Measurements from ENCODE around the gene LBR. TPM values are rescaled to one million over a fixed set of nuclear protein-coding genes. Genes with fewer than 3 reads are reported as not detected.

LBR gene
- total RNA-seq, 4 donors from 2014 or later = 36.3 to 75.1 (median 45.1) TPM

DNA sequence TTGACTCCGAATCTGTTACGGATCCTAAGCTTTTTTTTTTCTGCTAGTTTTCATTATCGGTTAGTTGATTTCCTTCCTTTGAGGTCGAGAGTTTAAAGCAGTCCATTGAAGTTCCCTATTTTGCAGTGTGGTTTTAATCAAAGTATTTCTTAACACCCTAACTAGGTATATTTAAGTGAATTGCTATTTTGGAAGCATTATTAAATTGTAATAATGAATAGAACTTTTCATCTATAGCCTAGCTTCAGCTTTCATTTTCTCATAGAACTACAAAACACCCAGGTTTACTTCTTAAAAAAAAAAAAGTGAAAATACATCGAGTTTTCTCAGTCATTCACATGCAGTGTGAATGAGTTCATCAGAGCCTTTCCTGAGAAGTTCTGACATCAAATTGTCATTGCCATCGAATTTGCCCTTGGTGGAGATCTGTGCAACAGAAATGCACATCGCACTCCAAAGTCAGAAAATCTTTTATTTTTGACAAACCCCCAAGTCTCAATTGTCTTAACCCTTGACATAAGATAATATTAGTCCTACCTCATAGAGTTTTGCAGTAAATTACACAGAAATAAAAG, 1.1 kb upstream of the LBR start:
- no peaks in the 10 kb centered on the region for H3K9me3 ChIP-seq
- DNase-seq = no peak
- no peaks in the 10 kb centered on the region for H3K36me3 ChIP-seq
- H3K4me1 ChIP-seq = peaks cover 0 to 23% (median 12%) of the 10 kb centered on the region in 4 donors
- TF ChIP-seq, protein P1, sequence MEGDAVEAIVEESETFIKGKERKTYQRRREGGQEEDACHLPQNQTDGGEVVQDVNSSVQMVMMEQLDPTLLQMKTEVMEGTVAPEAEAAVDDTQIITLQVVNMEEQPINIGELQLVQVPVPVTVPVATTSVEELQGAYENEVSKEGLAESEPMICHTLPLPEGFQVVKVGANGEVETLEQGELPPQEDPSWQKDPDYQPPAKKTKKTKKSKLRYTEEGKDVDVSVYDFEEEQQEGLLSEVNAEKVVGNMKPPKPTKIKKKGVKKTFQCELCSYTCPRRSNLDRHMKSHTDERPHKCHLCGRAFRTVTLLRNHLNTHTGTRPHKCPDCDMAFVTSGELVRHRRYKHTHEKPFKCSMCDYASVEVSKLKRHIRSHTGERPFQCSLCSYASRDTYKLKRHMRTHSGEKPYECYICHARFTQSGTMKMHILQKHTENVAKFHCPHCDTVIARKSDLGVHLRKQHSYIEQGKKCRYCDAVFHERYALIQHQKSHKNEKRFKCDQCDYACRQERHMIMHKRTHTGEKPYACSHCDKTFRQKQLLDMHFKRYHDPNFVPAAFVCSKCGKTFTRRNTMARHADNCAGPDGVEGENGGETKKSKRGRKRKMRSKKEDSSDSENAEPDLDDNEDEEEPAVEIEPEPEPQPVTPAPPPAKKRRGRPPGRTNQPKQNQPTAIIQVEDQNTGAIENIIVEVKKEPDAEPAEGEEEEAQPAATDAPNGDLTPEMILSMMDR (IDR thresholded peaks at IDR 0.05) = no peak
- TF ChIP-seq POLR2A (IDR thresholded peaks at IDR 0.05) = no peak
- peak overlapping the region; percentile 89 to 98 (median 98) for H3K27ac ChIP-seq
- no peaks in the 10 kb centered on the region for H3K27me3 ChIP-seq
- peak overlapping the region; percentile 81 to 99 (median 96) for H3K4me3 ChIP-seq

DNA sequence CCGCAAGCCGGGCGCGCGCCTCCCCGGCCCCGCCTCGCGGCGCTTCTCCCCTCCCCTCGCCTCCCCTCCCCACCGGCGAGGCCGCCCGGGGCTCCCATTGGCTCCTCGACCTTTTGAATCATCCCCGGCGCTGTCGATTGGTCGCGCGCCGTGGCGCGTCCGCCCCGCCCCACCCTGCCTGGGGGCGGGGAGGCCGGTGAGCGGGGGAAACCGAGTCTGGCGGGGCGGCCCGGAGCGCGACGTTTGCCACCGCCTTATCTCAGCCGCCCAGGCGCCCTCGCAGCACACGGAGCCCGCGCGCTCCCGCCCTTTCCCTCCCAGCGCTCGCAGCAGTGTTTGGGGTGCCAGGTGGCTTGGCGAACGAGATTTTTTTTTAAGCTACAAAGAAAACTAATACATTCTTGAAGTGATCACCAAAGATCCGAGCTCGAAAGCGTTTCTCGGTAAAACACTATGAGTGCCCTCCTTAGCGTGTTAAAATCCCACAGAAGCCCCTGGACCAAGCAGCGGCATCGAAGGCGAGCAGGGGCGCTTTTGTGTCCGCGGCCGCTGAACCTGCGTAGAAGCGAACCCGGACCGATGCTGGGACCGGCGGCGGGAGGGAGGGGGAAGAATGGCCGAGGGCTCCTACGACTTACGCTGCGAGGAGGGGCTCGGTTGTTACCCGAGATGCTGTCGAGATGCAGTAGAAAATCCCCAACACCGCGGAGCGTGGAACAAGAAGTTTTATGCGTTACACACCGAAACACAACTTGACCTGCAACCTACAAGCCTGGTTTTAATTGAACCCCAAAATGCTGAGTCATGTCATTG, 436 bp upstream of the LBR start:
- H3K4me3 ChIP-seq = peak overlapping the region; percentile 81 to 99 (median 96)
- peak; percentile 91 to 97 (median 96) for DNase-seq
- H3K27me3 ChIP-seq = no peaks in the 10 kb centered on the region
- no peaks in the 10 kb centered on the region for H3K9me3 ChIP-seq
- H3K4me1 ChIP-seq = peaks cover 0 to 30% (median 12%) of the 10 kb centered on the region in 4 donors
- peak overlapping the region; percentile 89 to 98 (median 98) for H3K27ac ChIP-seq
- TF ChIP-seq, protein P1 (IDR thresholded peaks at IDR 0.05) = no peak
- peak; percentile 73 to 88 for TF ChIP-seq POLR2A (IDR thresholded peaks at IDR 0.05)
- H3K36me3 ChIP-seq = no peaks in the 10 kb centered on the region

DNA sequence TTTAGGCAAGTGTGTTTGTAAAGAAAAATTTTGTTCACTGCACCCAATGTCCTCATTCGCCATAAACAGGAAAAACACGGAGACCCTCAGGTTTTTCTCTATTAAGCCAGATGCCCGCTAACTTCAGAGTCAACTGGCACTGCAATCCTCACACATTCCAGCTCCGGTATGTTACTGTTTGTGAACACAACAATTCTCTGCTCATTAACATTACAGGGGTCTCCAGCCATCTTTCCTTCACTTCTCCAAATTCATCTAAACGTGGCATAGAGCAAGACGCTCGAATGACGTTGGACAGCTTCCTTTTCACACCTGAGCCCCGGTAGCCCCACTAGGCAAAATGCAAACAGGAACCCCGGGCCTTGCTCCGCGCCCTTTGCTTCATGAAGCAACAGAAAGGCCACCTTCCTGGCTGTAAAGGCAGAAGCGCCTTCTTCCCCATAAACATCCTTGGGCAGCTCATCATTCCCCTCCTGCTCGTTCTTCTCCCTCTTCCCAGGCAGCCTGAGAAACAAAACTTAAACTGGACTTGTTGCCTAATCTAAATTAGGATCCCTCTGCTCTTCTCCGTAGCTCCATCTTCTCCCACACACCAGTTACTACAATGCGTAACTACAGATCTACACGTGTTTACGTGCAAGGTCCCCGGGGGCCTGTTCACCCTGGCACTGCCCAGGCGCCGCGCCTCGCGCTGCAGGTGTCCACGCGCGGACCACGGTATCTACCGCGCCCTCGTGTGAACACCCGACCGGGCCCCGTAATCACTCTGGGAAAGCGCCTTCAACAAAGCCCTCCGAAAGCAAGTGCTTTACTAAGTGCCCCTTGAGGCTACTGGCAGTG, 1.2 kb downstream of the LBR start:
- peaks cover 0 to 45% (median 12%) of the 10 kb centered on the region in 4 donors for H3K4me1 ChIP-seq
- TF ChIP-seq POLR2A (IDR thresholded peaks at IDR 0.05) = peak in 1 of 2 donors; percentile 6
- TF ChIP-seq, protein P1 (IDR thresholded peaks at IDR 0.05) = no peak

DNA sequence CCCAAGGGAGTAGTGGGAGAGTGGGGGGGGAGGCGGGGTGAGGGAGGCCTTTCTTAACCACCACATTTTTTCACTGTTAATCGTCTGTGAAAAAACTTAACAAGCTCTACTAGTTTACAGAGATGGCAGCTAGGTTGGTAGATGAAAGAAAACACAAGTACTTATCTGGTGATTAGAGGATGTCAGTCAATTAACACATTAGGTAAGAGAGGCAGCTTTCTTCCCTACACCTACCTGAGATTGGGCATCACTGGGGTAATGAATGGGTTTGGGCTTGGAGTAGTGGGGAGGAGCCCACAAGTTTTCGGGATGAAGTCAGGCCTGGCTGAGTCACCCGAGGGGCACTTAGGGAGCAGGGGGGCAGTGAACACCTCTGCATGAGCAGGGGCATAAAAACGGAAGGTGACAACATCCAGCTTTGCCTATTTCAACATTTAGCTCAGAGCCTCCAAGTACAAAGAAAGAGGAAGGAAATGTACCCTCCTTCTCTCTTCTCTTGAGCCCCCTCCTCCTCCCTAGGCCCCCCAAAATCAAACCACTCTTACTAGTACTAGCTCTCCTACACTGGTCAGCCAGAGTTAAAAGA, 2.5 kb downstream of the LBR start:
- H3K9me3 ChIP-seq = no peaks in the 10 kb centered on the region
- TF ChIP-seq POLR2A (IDR thresholded peaks at IDR 0.05) = no peak
- TF ChIP-seq, protein P1 (IDR thresholded peaks at IDR 0.05) = no peak
- H3K27me3 ChIP-seq = no peaks in the 10 kb centered on the region
- H3K4me1 ChIP-seq = peaks cover 0 to 45% (median 12%) of the 10 kb centered on the region in 4 donors
- peaks cover 0 to 17% (median 0%) of the 10 kb centered on the region in 3 donors for H3K36me3 ChIP-seq
- H3K27ac ChIP-seq = peak overlapping the region in 1 of 4 donors; percentile 98
- H3K4me3 ChIP-seq = peak overlapping the region in 1 of 4 donors; percentile 99
- DNase-seq = no peak

More for the DNA sequence above, 1.2 kb downstream of the LBR start:
- DNase-seq = peak; percentile 68 to 78 (median 74)
- Histone ChIP-seq H3K36me3 (peaks cover 0 to 3% (median 0%) of the 10 kb centered on the region in 3 donors), H3K27ac (peak overlapping the region; percentile 89 to 98 (median 98)), H3K9me3 (no peaks in the 10 kb centered on the region), H3K27me3 (no peaks in the 10 kb centered on the region), H3K4me3 (peak overlapping the region; percentile 81 to 99 (median 96))
